Activated gamma-delta T cell treated with Interleukin-2 at 50 U/mL for 16 hours (primary cell): Measurements from ENCODE around the gene RCN2.

Experiments used
- DNase-seq: peaks from one replicate; pipeline ENCODE4 v3.0.0-alpha.2; 2020

Gene RCN2

DNA sequence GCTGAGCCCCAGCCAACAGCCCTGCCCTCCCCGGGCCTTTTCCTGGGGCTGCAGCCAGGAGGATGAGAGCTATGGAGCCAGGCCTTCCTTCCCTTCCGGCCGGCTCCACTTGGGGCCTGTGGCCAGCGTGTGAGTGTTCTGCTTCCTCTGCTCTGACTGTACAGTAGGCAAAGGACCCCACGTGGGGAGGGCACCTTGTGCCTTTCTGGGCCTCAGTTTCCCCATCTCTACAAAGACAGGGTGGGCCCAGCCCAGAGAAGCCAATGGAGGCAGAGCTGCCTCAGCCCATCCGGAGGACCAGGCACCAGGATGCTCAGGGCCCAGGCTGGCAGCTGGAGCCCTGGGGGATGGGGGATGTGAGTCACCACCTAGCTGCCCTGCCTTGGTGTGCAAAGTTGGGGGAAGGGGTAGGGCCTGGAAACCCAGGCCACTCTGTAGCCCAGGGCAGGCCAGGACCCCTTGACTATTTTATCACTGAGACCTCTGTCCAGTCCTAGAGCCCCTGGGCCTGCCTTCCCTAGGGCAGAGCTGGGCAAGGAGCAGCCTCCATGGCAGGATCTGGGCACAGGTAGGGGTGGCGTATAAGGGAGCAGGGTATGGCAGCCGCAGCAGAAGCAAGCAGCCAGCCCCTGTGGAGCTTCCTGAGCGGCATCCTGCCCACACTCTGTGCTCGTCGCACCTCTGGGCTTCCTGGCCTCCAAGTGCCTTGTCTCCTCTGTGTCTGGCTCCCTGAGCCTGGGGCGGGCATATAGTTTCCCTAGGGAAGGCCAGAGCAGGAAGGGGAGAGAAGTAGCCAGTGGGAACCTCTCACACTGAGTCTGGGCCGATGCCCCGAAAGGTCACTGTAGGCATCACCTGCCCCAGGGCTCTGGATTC is 65.2 kb downstream of the RCN2 start:
- peak; percentile 60 for DNase-seq

DNA sequence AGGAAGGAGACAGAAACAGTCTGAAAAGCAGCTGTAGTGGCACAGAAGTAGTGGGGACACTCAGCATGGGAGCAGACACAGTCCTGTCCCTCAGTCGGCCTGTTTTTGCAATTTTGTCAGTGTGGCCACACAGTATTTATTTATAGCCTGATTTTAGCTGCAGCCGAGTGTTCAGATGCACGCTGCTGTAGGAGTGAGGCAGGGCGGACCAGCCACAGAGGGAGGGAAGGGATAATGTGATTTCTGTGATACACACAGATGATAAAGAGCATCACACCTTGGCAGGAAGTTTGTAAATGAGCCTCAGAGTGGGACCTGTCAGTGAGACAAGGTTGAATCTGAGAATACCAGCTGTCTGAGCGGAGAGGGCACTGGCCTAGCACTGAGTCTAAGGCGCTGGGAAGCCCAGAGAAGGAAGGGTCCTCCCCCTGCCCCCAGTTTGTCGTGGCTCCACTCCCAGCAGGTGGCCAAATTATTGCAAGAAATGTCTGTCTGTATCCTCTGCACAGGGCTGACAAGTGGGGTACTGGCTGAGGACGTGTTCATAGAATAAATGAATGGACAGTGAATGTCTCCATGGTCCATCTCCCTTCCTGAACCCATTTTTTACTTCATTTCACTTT is 67.2 kb downstream of the RCN2 start:
- DNase-seq: peak; percentile 28

DNA sequence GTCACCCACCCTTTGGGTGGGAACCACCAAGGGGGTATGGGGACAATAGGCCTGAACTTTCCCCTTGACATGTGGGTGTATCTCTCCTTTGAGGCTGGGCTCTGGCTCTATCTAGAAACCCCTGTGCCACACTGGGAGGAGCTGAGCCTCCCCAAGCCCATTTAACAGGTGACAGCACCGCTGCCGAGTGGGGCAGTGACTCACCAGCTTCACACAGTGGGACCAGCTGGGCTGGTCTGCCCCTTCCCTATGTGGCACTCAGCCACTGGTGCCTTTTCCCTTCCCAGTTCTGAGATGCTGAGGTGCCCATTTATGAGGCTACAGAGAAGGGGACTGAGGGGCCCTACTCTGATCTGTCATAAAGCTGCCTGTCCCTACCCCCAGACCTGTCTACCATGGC is 68.4 kb downstream of the RCN2 start:
- DNase-seq: no peak

DNA sequence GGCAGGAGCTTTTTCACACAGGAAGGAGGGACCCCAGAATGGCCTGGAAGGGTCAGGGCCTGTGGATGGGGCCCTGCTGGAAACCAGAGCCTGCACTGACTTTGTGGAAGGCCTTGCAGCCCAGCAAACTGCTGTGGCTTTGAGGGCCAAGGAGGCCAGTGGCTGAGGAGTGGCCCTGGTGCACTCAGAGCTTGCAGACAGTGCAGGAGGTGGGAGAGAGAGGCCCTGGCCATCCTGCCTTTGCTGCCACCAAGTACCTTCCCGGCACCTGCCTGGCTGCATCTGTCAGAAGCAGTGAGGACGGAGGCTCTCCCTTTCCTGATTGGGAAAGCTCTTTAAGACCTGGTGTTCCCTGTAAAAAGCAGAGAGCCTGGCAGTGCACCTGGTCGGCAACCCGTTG is 69.8 kb downstream of the RCN2 start:
- no peak for DNase-seq

DNA sequence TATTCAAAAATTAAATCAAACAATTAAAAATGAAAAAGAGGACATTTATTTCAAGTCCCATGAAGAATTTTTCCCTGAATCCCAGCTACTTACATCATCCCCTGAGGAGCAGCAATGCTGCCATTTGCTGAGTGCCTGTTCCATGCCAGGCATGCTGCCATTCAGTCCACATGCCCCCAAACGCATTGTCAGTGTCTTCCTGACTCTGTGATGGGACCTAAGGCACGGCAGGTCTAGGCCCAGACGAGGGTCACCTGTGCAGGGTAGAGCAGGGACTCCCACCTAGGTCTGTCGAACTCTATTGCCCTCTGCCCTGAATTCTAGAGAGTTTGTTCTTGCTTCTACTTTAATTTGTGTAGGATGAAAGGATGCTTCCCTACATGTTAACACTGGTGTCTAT is 70.4 kb downstream of the RCN2 start:
- no peak for DNase-seq

DNA sequence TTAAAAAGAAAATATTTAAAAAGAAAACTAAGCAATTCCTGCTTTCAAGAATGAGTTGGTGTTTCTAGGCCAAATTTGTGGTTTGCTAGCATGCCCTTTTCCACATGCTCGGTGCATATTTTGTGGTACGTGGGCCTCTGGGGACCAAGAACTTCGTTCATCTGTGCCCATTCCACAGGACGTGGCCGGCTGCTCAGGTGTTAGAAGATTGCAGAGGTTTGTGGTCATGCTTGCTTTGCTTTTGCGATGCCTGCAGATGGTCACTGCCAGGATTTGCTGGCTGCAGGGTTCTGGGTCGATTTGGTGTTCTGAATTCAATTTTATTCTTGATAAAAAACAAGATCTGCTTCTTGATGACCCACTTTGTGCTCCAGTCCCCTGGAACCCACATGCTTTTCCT is 70.9 kb downstream of the RCN2 start:
- no peak for DNase-seq

DNA sequence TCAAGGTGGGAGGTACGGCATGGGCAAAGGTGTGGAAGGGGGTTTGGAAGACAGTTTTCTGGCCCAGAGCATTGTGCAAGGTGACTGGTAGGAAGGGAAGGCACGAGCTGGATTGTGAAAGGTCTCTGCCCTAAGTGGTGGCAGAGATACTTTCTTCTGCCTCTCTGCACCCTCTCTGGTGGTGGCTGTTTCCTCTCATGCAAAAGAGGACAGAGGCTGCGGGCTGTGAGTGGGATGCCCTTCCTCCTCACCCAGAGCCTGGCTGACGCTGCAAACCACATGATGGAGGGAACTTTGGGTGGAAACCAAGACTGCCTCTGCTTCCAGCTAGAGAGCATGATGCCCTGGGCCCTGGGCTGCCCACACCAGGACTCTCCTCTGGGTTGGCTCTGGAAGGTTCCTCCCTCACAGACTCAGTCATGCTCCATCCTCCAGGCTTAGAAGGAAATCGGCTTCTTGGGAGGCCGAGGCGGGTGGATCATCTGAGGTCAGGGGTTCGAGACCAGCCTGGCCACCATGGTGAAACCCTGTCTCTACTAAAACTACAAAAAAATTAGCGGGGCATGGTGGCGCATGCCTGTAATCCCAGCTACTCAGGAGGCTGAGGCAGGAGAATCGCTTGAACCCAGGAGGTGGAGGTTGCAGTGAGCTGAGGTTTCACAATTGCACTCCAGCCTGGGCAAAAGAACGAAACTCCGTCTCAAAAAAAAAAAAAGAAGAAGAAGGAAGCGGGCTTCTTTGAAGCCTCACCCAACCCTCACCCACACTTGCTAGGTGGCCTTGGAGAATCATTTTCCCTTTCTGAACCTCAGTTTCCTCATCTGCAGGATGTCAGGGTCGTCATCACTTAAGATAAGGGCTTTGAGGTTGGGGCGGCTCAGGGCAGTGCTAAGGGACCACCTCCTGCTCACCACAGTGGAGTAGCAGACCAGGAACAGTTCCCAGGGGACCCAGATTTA is 71.7 kb downstream of the RCN2 start:
- DNase-seq: peak; percentile 67
